Esophagus (tissue), 2 donors: ENCODE results near the gene MPV17L. TPM values are rescaled to one million over a fixed set of nuclear protein-coding genes. Genes with fewer than 3 reads are reported as not detected.
A peak's percentile ranks its signal among the peaks of the same experiment; 100 is the strongest.
"Not testable (repeated sequence)": the region's sequence is repeated elsewhere in the genome, so short reads cannot be mapped to it uniquely, and the experiment has no call there.

ENCODE experiments used
- H3K27ac ChIP-seq, 2 donors: one replicate each; pipeline ENCODE4 v1.5.1; 2013; ENCODE audit warnings: low read depth in 2 of 2, mild to moderate bottlenecking in 2 of 2, inconsistent platforms in 1 of 2, low read length in 1 of 2, moderate library complexity in 1 of 2
- H3K27me3 ChIP-seq, 2 donors: one replicate each; pipeline ENCODE4 v1.6.1; 2013; ENCODE audit warnings: low read length in 2 of 2, control low read depth in 1 of 2, mild to moderate bottlenecking in 1 of 2; ENCODE audit not compliant: insufficient read depth in 2 of 2, control insufficient read depth in 1 of 2
- H3K36me3 ChIP-seq, 2 donors: one replicate each; pipeline ENCODE4 v1.6.1; 2013; ENCODE audit warnings: low read length in 1 of 2; ENCODE audit not compliant: control insufficient read depth in 2 of 2, insufficient read depth in 2 of 2
- H3K4me1 ChIP-seq, 2 donors: one replicate each; pipeline ENCODE4 v1.6.1; 2013; ENCODE audit warnings: low read length in 1 of 2; ENCODE audit not compliant: control insufficient read depth in 2 of 2, insufficient read depth in 2 of 2
- H3K4me3 ChIP-seq, 2 donors: one replicate each; pipeline ENCODE4 v1.5.1; 2013; ENCODE audit warnings: low read length in 2 of 2, mild to moderate bottlenecking in 2 of 2, low read depth in 1 of 2, moderate library complexity in 1 of 2
- H3K9me3 ChIP-seq, 2 donors: one replicate each; pipeline ENCODE4 v1.6.1; 2013; ENCODE audit warnings: mild to moderate bottlenecking in 2 of 2, low read depth in 1 of 2, low read length in 1 of 2, moderate library complexity in 1 of 2; ENCODE audit not compliant: control insufficient read depth in 2 of 2, insufficient read depth in 1 of 2
- WGBS, 2 donors: extraction: QIAGEN DNeasy Blood & Tissue Kit; methylation state at CpG; one replicate each; pipeline ENCODE4 v1.1.7; 2013; 5-methylcytosine and 5-hydroxymethylcytosine counted together
- polyA plus RNA-seq, 2 donors: library from polyadenylated mRNA; stranded (reverse); fragments of 200-250 nt; gene quantifications; one replicate each; pipeline ENCODE4 v1.2.3, GENCODE V29; 2013
- donor health status: healthy with polysubstance abuse.
- donor health status: Bipolar disorder and iron deficiency.

MPV17L gene
- 1 to 10 TPM; 1.0 TPM for polyA plus RNA-seq

DNA sequence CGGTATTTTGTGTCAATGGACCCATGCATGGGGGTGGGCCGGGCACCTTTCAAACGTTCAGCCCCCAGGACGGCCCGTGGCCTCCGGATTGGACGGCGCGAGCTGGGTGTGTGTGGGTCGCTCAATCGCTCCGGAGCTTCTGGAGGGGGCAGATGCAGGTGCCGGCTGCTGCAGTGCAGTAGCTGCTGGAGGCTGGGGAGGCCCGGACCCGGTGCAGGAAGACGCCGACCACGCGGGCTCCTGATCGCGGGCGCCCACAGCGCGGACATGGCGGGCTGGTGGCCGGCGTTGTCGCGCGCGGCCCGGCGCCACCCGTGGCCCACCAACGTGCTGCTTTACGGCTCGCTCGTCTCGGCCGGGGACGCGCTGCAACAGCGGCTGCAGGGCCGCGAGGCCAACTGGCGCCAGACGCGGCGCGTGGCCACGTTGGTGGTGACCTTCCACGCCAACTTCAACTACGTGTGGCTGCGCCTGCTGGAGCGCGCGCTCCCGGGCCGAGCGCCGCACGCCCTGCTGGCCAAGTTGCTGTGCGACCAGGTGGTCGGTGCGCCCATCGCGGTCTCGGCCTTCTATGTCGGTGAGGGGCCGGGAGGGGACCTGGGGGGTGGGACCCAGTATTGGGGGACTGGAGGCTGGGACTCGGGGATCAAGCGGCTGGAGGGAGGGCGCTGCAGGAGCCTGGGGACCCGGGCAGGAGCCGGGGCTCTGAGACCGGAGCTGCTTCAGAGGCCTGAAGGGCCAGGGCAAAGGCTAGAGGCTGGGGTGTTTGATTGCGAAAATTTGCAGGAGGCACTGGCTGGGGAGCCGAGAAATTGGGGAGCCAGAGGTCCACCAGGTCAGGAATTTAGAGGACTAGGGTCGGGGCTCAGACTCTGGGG is at the start of gene MPV17L:
TSS of gene MPV17L (plus strand) at position 124 of the 878 bp plus-strand sequence. CDS start at position 268, 144 bp downstream.
- H3K4me3 ChIP-seq: peak within 1 kb of the TSS; percentile 35 to 53
- H3K9me3 ChIP-seq, H3K4me1 ChIP-seq, H3K36me3 ChIP-seq, H3K27ac ChIP-seq, H3K27me3 ChIP-seq: not testable (repeated sequence)
- 3 to 5% methylated on average over 79 of the region's 79 CpGs for WGBS, 2 donors

DNA sequence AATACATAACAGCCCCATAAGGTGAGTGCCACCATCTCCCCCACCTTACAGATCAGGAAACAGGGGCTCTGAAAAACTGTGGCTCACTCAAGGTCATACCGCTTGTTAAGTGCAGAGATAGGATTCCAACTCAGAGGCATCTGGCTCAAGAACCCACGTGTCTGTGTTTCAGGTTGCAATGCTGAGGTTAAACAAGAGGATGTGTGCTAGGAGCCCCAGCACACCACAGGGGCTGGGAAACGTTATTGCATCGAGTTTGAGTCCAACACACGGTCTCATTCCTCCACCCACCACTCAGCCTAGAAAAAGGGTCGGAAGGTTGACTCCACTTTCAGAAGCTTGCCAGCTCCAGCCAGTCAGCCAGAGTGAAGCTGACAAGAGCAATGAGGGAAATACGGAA is 46.8 kb upstream of the MPV17L start:
- not testable (repeated sequence) for H3K4me1 ChIP-seq, H3K9me3 ChIP-seq, H3K36me3 ChIP-seq, H3K27ac ChIP-seq, H3K4me3 ChIP-seq, H3K27me3 ChIP-seq
- WGBS, 2 donors: no CpG with 5 or more reads among the region's 7 CpGs

- not testable (repeated sequence) for H3K9me3 ChIP-seq, H3K36me3 ChIP-seq, H3K4me3 ChIP-seq, H3K4me1 ChIP-seq, H3K27me3 ChIP-seq, H3K27ac ChIP-seq
- WGBS, 2 donors: no CpG with 5 or more reads among the region's 11 CpGs
Observed at GRCh38 chr16:15351251-15351650, 44.3 kb upstream of the MPV17L start.

GRCh38 chr16:15351745-15352144 is 43.8 kb upstream of the MPV17L start:
- whole genome bisulfite sequencing, 2 donors: no CpG with 5 or more reads among the region's 5 CpGs
- not testable (repeated sequence) for H3K4me3 ChIP-seq, H3K36me3 ChIP-seq, H3K9me3 ChIP-seq, H3K27me3 ChIP-seq, H3K4me1 ChIP-seq, H3K27ac ChIP-seq

- H3K9me3 ChIP-seq, H3K27me3 ChIP-seq, H3K4me1 ChIP-seq, H3K36me3 ChIP-seq, H3K4me3 ChIP-seq, H3K27ac ChIP-seq: not testable (repeated sequence)
- 58 to 65% methylated on average over 1 of the region's 3 CpGs for WGBS, 2 donors
Observed at GRCh38 chr16:15352852-15353251, 42.7 kb upstream of the MPV17L start.

- not testable (repeated sequence) for H3K9me3 ChIP-seq, H3K36me3 ChIP-seq, H3K27ac ChIP-seq, H3K4me3 ChIP-seq, H3K27me3 ChIP-seq, H3K4me1 ChIP-seq
- WGBS, 2 donors: no CpG with 5 or more reads among the region's 2 CpGs
Observed at GRCh38 chr16:15354846-15355245, 40.7 kb upstream of the MPV17L start.

DNA sequence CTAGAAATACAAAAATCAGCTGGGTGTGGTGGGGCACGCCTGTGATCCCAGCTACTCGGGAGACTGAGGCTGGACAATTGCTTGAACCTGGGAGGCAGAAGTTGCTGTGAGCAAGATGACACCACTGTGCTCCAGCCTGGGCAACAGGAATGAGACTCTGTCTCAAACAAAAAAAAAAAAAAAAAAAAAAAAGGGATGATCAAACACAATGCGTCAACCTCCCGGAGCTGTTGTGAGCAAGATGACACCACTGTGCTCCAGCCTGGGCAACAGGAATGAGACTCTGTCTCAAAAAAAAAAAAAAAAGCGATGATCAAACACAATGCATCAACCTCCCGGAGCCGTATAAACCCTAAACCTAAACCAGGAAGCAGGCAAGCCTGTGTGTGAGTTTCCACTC is 38.1 kb upstream of the MPV17L start:
- H3K36me3 ChIP-seq, H3K4me3 ChIP-seq, H3K4me1 ChIP-seq, H3K27ac ChIP-seq, H3K9me3 ChIP-seq, H3K27me3 ChIP-seq: not testable (repeated sequence)
- 62 to 75% methylated on average over 3 of the region's 7 CpGs for WGBS, 2 donors

- H3K27me3 ChIP-seq: not testable (repeated sequence)
Observed at GRCh38 chr16:15378194-15378593, 17.4 kb upstream of the MPV17L start, which contains the start of gene NPIPA5. Gene NPIPA5 (minus strand): TSS chr16:15378294. CDS start chr16:15378294, 0 bp downstream.

DNA sequence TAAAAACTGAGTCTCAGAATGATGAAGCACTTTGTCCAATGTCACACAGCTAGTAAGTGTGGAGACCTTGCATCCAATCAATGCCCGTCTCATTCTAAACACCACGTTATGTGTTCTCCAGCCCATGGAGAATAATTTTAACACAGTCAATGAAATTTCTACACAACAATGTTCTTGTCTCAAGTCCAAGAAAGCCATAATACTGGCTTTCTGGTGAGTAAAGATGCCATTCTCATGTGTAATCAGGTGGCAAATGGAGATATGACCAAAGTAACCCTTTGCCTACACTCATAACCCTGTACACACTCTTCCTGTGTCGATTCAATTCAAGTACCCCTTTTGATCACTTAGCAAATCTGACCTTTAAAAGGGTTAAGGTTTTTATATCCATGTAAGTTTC is 12.7 kb upstream of the MPV17L start:
- H3K9me3 ChIP-seq, H3K27ac ChIP-seq, H3K36me3 ChIP-seq, H3K4me3 ChIP-seq, H3K27me3 ChIP-seq, H3K4me1 ChIP-seq: not testable (repeated sequence)
- 45 to 55% methylated on average over 3 of the region's 3 CpGs for WGBS, 2 donors

More at GRCh38 chr16:15378194-15378593, 17.4 kb upstream of the MPV17L start, which contains the start of gene NPIPA5:
- not testable (repeated sequence) for H3K27ac ChIP-seq, H3K4me3 ChIP-seq, H3K36me3 ChIP-seq, H3K9me3 ChIP-seq, H3K4me1 ChIP-seq
- 96% methylated on average over 3 of the region's 4 CpGs; no CpG with 5 or more reads in 1 of the 2 donors for WGBS, 2 donors

DNA sequence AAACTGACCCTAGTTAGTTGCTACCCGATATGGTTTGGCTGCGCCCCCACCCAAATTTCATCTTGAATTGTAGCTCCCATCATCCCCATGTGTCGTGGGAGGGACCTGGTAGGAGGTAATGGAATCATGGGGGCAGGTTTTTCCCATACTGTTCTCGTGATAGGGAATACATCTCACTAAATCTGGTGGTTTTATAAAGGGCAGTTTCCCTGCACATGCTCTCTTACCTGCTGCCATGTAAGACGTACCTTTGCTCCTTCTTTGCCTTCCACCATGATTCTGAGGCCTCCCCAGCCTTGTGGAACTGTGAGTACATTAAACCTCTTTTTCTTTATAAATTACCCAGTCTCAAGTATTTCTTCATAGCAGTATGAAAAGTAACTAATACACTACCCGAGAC is 7.5 kb upstream of the MPV17L start:
- not testable (repeated sequence) for H3K4me1 ChIP-seq, H3K27ac ChIP-seq, H3K4me3 ChIP-seq, H3K9me3 ChIP-seq, H3K36me3 ChIP-seq, H3K27me3 ChIP-seq
- 85% methylated on average over 6 of the region's 6 CpGs for WGBS, 2 donors
